GM21737 (cell line): ENCODE measurements around the gene NIPSNAP2.
"Not testable (repeated sequence)": the region's sequence is repeated elsewhere in the genome, so short reads cannot be mapped to it uniquely, and the experiment has no call there.

Experiments used
- ATAC-seq: cut with Tn5 transposase; IDR thresholded peaks from one replicate; pipeline ENCODE4 v1.9.1; 2021; ENCODE audit warnings: mild to moderate bottlenecking, moderate library complexity; ENCODE audit not compliant: unreplicated experiment

Gene NIPSNAP2

GRCh38 chr7:55975988-55976633 is 11.7 kb downstream of the NIPSNAP2 start:
- no peak for ATAC-seq

GRCh38 chr7:55977831-55978230 is 13.4 kb downstream of the NIPSNAP2 start:
- no peak for ATAC-seq

GRCh38 chr7:55980266-55980665 is 15.9 kb downstream of the NIPSNAP2 start:
- no peak for ATAC-seq

- ATAC-seq: no peak
Measured at GRCh38 chr7:55983537-55983936, 19.2 kb downstream of the NIPSNAP2 start.

- ATAC-seq: no peak
Measured at GRCh38 chr7:55992346-55992745, 28.0 kb downstream of the NIPSNAP2 start.

- ATAC-seq: no peak
Measured at GRCh38 chr7:55996856-55997500, 32.6 kb downstream of the NIPSNAP2 start.

GRCh38 chr7:56003749-56004148 is 39.4 kb downstream of the NIPSNAP2 start:
- ATAC-seq: no peak

- no peak for ATAC-seq
Measured at GRCh38 chr7:56007167-56007652, 42.8 kb downstream of the NIPSNAP2 start.

- no peak for ATAC-seq
Measured at GRCh38 chr7:56007891-56008290, 43.5 kb downstream of the NIPSNAP2 start.

GRCh38 chr7:56009695-56010094 is 45.3 kb downstream of the NIPSNAP2 start:
- no peak for ATAC-seq

GRCh38 chr7:56017015-56017414 is 52.6 kb downstream of the NIPSNAP2 start:
- not testable (repeated sequence) for ATAC-seq

- no peak for ATAC-seq
Measured at GRCh38 chr7:56019501-56019900, 55.1 kb downstream of the NIPSNAP2 start.

- ATAC-seq: no peak
Measured at GRCh38 chr7:56023500-56023899, 59.1 kb downstream of the NIPSNAP2 start.

GRCh38 chr7:56026538-56026937 is 62.2 kb downstream of the NIPSNAP2 start:
- no peak for ATAC-seq

- ATAC-seq: no peak
Measured at GRCh38 chr7:56028942-56029630, 64.7 kb downstream of the NIPSNAP2 start.

GRCh38 chr7:56030340-56030739 is 66.0 kb downstream of the NIPSNAP2 start:
- no peak for ATAC-seq

- ATAC-seq: not testable (repeated sequence)
Measured at GRCh38 chr7:56031556-56031955, 67.2 kb downstream of the NIPSNAP2 start.

- ATAC-seq: not testable (repeated sequence)
Measured at GRCh38 chr7:56032578-56032977, 68.2 kb downstream of the NIPSNAP2 start.

- peak; percentile 98 for ATAC-seq
Measured at GRCh38 chr7:56033671-56034432, 69.5 kb downstream of the NIPSNAP2 start.

GRCh38 chr7:56040730-56041129 is 76.3 kb downstream of the NIPSNAP2 start:
- no peak for ATAC-seq

GRCh38 chr7:56045758-56046157 is 81.4 kb downstream of the NIPSNAP2 start:
- not testable (repeated sequence) for ATAC-seq
